Posterior vena cava (tissue), 2 donors: ENCODE measurements around the gene TWIST2. TPM values are rescaled to one million over a fixed set of nuclear protein-coding genes. Genes with fewer than 3 reads are reported as not detected.

Experiments
- DNase-seq: peaks from one replicate; pipeline ENCODE4 v3.0.0-alpha.2; 2020; ENCODE audit warnings: low spot score
- intact Hi-C, 2 donors: fragments of 100-400 bp; cut with DNase I; formaldehyde crosslinking; loops; one replicate each; pipeline versions ENCODE4 v1.14.1 to v1.14.2; 2022 to 2023
- total RNA-seq, 2 donors: library from RNA; stranded (reverse); fragmentation: NEBNext Ultra II Directional; extraction: Animal tissue kit (Norgen Biotek cat#: 25700); gene quantifications; one replicate each; pipeline ENCODE4 v1.2.1, GENCODE V29; 2021
- donor health status: DM: yes; HTN: yes; CAD: no.
- donor health status: DM: yes; HTN: yes; CAD: no.

The TWIST2 gene
- total RNA-seq, 2 donors from 2014 or later: 18.6 to 23.0 TPM

DNA sequence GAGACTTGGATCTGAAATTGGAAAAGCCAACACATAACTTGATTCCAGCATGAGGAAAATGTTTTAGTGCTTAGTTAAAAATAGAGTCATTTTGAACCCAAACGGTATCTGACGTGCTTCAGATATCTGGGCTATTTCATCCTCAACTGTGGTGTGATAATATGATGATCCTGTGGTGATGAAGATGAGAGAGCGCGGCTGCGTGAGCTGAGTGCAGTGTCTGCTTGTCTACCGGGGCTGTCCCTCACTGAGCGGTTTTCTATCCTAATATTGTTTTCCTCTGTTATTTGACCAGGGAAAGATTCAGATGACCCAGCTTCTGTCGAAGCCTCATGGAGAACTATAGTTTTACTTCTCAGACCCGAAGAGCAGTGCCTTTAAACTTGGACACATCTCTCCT is 5.8 kb downstream of the TWIST2 start:
- intact Hi-C loops: loop anchor here in 1 of 2 donors (2.0 to 5.0 kb wide), 2 partner anchors 21 to 974 kb away; no protein-coding TSS in a partner anchor
- peak; percentile 40 for DNase-seq

DNA sequence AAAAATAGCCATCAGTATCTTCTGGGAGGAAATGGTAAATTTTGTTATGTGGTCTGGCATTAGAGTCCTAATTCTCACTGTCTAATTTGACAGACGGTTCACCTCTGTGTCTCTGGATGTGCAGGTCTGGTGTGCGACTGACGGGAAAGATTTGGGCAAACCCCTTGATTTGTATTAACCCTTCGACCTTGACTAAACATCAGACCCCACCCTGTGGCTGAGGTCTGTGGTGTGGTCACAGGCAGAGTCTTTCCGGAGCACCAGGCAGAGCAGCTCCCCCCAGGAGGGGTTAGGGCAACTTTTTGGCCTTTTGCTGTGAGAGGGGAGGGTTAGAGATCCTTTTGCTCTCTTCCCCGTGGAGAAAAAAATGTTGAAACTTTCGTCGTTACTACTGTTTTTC is 6.4 kb downstream of the TWIST2 start:
- DNase-seq: peak; percentile 32
- intact Hi-C loops: loop anchor here in 1 of 2 donors (2.0 to 5.0 kb wide), 2 partner anchors 21 to 973 kb away; no protein-coding TSS in a partner anchor

- intact Hi-C loops: loop anchor here in 1 of 2 donors (2.0 to 5.0 kb wide), 2 partner anchors 20 to 973 kb away; no protein-coding TSS in a partner anchor
- DNase-seq: peak; percentile 65
These were observed 6.9 kb downstream of the TWIST2 start for GRCh38 chr2:238854699-238855229.

GRCh38 chr2:238855299-238855698 is 7.4 kb downstream of the TWIST2 start:
- DNase-seq: no peak
- intact Hi-C loops: loop anchor here in 1 of 2 donors (2.0 kb wide), 1 partner anchor 20 kb away; no protein-coding TSS in a partner anchor

DNA sequence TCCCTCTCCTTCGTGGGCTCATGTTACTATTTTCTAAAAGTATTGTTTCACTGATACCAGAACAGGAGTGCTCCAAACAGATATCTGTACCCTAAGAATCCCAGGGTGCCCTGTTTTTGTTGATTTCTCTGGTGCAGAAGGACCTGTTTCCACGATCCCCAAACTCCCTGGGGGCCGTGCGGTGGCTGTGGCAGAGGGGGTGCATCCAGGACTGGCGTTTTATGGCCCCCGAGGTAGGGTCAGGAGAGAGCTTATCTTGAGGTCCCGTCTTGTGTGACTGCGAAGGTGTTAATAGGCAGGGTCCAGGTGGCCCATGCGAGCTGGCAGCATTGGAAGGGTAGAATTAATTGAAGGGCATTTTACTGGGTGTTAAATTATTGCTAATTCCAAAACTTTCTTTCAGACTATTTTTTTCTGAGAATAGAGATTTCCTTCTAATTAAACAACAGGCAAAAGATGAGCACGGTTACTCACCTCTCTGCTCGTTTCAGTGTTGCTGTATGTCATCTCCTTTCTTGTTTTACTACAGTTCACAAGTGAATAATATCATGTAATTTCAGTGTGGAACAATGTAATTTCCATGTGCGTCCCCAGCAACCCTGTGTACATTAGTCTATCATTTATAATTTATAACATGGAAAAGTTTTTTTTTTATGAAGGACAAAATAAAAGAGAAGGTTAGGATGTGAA is 8.2 kb downstream of the TWIST2 start:
- DNase-seq: peak; percentile 30
- intact Hi-C loops: loop anchor here in 1 of 2 donors (2.0 kb wide), 1 partner anchor 19 kb away; no protein-coding TSS in a partner anchor

- intact Hi-C loops: no loop called here
- peak; percentile 66 for DNase-seq
These were observed 9.1 kb downstream of the TWIST2 start for GRCh38 chr2:238856713-238857567.

DNA sequence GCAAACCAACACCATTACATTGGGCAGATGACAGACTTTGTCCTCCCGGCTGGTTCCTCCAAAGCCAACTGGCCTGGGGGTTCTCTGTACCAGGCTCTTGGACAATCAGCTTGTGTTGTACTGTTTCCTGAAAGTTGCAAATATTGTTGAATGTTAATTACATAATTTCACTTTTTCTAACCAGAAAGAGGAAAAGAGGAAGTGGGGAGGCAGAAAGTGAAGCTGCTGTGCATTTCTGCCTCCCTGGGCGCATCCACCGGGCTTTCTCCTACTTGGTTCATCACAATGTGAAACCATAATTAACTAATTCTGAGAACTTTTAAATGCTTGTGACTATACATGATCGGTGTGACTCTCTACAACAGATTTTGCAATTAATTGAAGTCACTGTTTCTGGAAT is 10.1 kb downstream of the TWIST2 start:
- DNase-seq: peak; percentile 61
- intact Hi-C loops: no loop called here

GRCh38 chr2:238859636-238860347 is 11.9 kb downstream of the TWIST2 start:
- intact Hi-C loops: no loop called here
- peak; percentile 58 for DNase-seq

DNA sequence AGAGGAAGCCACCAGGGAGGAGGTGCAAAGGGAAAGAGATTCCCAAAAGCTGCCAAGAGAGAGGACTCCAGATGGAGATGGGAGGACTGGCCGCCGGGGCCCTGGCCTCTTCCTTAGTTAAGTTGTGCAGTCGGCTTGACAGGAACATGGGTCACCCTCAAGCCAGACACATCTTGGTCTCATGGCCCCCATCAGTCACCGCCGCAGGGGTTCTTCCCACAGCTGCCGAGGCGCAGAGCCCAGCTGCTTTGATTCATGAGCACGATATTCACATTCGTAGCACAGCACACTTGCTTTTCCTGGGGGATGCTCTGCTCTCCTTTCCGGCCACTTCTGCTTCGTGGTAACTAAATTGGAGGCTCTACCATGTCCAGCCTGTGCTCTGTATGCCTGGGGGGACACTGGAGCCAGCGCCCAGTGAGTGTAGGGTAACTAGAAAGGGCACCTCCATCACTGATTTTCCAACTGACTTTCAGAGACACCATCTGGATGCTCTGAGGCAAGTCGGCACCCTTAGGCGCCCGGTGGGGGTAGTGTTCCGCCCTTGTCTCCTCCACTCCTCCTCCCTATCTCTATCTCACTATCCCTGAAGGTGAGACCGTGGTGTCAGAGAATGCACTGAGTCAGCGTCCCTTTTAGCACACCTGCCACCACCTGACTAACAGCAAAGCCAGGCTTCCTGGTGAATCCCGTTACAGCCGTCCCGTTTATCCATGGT is 13.3 kb downstream of the TWIST2 start:
- peak; percentile 77 for DNase-seq

DNA sequence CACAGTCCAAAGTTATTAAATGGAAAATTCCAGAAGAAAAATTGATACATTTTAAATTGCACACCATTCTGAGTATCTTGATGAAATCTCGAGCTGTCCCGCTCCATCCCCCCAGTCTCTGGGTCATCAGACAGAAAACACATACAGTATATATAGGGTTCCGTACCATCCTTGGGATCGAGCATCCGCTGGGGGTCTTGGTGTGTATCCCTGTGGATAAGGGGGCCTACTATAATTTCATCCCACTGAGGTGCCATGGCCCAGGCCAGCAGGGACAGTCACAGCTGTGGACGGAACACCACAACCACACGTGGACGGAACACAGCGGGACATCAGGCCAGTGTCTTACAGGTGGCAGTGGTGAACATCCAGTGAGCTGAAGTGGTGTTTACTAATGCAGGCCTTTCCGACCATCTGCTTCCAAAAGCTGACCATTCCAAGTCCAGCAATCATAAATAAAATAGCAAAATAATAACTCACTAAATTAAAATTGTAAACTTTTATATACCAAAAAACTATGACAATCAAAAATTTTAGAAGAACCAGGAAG is 14.0 kb downstream of the TWIST2 start:
- peak; percentile 32 for DNase-seq
- intact Hi-C loops: no loop called here

More for the DNA sequence above, 13.3 kb downstream of the TWIST2 start:
- intact Hi-C loops: no loop called here

GRCh38 chr2:238862701-238863100 is 14.8 kb downstream of the TWIST2 start:
- DNase-seq: no peak
- intact Hi-C loops: no loop called here

GRCh38 chr2:238863231-238863630 is 15.3 kb downstream of the TWIST2 start:
- peak; percentile 23 for DNase-seq
- intact Hi-C loops: no loop called here

- no peak for DNase-seq
- intact Hi-C loops: no loop called here
These were observed 15.9 kb downstream of the TWIST2 start for GRCh38 chr2:238863749-238864206.

DNA sequence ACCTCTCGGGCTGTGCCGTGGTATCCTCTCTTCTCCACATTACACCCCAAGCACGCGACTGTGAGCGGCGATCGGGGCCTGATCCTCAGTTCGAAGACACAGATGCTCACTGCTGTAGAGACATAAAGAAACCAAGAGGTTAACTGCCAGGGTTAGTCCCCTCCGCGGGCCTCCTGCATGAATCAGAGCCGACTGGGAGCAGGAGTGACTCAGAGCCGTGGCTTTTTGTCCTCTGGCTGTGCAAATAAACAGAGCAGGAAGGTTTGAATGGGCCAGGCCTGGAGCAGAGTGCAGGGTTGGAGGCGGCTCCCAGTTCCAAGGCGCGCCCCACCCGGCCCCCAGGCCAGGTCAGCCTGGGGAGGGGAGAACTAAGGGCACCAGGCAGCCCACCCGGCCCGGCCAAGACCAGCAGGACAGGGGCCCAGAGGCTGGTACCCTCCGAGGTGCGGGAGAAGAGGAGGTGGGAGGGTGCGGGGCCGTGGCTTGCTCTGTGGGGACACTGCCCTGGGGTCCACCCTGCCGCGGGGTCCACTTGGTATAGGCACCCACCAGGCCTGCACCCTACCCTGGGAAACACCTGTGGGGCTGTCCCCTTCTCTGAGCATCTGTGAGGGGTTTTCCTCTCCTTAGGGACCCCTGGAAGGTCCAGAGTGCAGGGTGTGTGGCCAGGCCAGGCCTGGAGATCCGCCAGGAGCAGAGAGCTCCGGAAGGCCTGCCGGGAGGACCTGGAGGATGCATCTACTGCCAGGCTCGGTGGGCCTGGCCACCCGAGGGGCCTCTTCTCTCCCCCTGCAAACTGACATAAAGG is 16.5 kb downstream of the TWIST2 start:
- DNase-seq: peak; percentile 96
- intact Hi-C loops: no loop called here

- DNase-seq: peak; percentile 75
- intact Hi-C loops: no loop called here
These were observed 17.3 kb downstream of the TWIST2 start for GRCh38 chr2:238865015-238865719.

DNA sequence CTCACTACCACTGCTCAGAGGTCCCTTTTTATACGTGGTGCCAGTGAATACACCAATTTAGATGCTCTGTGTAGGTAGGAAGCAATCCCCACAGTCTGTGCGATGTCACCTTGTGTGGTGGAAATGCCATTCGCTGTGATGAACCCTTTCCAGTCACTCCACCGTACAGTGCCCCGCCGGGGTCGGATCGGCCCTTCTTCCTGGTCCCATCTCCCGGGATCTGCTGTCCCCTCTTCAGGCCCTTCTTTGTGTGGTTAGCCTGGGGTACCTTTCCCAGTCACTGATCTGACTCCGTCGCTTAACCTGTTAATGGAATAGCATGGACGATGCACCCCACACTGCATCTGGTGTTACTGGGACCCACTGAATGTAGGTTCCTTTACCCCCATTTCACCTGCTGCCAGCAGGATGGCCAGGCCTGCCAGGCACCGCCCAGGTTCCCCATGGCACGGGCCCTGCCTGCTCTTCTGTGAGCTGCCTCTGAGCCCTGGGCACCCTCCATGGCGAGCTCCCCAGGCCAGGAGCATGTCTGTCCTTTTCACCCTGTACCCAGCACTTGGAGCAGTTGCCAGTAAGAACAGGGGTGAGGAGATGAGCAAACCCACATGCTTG is 18.0 kb downstream of the TWIST2 start:
- intact Hi-C loops: no loop called here
- peak; percentile 77 for DNase-seq
